Activated CD8-positive, alpha-beta memory T cell treated with anti-CD3 and anti-CD28 coated beads for 1 hour (primary cell): ENCODE data around the gene ABCF1.

ENCODE experiments used
- DNase-seq, 2 donors: peaks; one replicate each; pipeline ENCODE4 v3.0.0-alpha.2; 2020; ENCODE audit warnings: low read depth in 1 of 2; ENCODE audit errors: extremely low read depth in 1 of 2

The ABCF1 gene

DNA sequence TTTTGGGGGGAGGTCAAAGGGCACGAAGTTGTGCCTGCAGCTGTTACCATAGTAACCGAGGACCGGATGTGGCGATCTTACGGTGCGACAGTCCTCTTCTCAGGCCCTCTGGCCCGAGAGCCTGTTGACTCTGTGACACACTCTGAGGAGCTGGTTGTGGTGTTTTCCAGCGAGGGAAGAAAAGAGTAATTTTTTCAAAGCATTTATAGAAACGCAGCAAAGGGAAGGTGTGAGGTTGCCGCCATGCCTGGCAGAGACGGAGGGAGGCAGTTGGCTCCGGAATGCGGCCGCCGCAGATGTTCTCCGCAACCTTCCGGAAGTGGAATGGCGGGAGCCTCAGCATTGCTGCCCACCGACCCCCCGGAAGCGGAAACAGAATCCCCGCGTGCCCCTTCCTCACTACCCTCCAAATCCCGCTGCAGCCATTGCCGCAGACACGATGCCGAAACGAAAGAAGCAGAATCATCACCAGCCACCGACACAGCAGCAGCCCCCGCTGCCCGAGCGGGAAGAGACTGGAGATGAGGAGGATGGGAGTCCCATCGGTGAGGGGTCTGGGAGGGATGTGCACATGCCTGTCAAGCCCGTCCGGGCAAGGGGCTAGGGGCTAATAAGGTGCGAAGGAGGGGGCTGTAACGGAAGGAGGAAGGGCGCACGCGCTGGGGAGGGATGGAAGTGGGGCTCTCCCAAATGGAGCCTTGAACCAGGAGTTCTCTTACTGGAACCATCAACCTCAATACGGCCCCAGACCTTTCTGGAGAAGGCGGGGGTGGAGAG, 14.1 kb upstream of the ABCF1 start, which contains the start of gene PRR3:
Gene PRR3, plus strand, starts transcription at position 390 of the 777 bp plus-strand sequence. Its CDS starts 50 bp downstream, at position 440.
- DNase-seq: peak; percentile 61 to 67

DNA sequence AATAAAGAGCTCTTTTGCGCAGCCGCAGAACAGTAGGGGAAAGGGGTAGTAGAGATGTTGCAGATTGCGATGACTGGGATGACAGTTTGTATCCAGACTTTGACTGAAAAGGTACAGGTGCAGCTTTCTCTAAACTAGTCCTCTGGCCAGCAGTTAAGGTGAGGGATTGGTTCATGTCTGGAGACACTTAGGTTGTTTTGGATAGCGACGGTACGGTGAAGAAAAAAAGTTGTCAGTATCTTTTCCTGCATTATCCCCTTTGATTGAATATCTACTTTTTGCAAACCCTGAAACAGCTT, 13.6 kb upstream of the ABCF1 start:
- no peak for DNase-seq

DNA sequence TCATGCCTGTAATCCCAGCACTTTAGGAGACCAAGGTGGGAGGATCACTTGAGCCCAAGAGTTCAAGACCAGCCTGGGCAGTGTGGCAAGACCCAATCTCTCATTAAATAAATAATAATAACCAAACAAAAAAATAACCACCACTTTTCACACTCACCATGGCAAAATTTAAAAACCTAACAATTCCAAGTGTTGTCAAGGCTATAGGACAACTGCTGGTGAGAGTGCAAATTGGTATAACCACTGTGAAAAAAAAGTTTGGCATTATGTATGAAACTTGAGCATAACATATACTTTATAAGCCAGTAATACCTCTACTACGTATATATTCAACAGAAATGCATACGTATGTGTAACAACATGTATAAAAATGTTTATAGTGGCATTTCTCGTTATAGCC, 10.3 kb upstream of the ABCF1 start:
- DNase-seq: no peak

- no peak for DNase-seq
Measured at GRCh38 chr6:30562470-30563425, 8.5 kb upstream of the ABCF1 start.

GRCh38 chr6:30564114-30564513, 7.1 kb upstream of the ABCF1 start:
- DNase-seq: no peak

DNA sequence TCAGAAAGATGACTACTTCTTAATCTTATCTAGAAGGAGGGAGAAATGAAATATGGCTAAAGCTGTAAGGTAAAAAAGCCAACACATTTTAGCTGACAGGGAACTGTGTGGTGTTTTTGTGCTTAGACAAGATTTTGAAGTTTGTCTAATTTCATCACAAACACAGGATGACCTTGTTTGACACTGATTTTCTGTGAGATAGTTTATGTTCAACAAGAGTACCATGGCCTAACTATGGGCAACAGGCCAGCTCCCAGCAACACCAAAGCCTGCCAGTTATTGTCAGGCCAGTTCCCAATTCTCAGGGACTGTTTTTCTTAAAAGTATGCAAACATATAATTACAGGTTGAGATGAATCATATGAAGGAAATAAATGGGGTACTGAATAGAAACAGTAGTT, 5.5 kb upstream of the ABCF1 start:
- DNase-seq: no peak

DNA sequence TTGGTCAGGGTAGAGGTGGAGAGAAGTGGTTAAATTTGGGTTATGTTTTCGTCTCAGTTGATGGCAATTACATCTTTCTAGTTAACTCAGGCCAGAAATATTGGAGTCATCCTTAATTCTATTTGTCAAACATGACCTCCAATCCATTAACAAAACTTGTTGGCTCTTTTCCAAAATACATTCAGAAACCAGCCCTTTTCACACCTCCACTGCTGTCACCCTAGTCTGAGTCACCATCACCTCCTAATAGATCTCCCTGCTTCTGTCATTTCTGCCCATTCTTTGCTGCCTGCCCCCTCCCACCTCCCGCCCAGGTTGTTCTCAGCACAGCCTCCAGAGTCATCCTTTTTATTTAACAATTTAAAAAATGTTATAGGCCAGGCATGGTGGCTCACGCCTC, 3.0 kb upstream of the ABCF1 start:
- no peak for DNase-seq

- no peak for DNase-seq
Measured at GRCh38 chr6:30570263-30570662, 979 bp upstream of the ABCF1 start.

DNA sequence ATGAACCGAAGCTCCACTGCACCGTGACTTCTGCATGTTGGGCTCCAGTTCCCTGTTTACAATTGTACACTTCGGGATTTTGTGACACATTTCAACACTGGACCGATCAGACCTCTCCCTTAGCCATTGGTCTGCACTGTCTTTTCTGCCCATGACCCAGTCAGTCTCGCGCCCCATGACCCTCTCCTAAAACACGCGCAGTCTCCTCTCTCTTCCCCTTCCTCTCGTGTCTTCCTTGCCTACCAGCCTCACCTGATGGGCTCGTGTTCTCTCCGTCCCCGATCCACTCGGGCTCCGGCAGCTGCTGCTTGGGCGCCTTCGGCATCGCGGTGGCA, 535 bp upstream of the ABCF1 start:
- DNase-seq: no peak

DNA sequence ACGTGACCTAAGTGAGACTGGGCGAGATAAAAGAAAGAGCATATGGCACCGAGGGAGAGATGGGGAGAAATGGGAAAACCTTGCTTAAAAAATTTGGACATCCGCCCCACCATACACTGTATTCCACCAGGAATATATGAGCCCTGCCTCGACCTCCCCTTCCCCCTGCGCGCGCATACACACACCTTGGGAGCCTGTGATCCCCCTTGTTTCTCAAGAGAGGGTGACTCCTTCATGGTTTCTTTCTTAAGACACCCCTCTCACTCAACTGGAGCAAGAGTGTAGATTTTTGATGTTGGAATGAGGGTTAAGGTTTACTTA, 480 bp downstream of the ABCF1 start:
- no peak for DNase-seq

GRCh38 chr6:30572148-30572547, 906 bp downstream of the ABCF1 start:
- no peak for DNase-seq

GRCh38 chr6:30573113-30573512, 1.9 kb downstream of the ABCF1 start:
- no peak for DNase-seq

DNA sequence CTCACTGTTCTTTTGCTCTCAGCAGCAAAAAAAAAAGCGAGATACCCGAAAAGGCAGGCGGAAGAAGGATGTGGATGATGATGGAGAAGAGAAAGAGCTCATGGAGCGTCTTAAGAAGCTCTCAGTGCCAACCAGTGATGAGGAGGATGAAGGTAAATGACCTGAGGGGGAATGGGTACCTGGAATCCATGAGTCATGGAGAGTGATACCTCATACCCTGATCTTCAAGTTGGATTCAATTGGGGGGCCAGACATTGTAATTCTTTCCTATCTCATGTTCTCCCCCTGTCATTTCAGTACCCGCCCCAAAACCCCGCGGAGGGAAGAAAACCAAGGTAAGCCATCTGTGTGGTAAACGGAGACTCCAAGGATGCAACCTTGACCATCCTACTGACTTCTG, 6.8 kb downstream of the ABCF1 start:
- DNase-seq: no peak

DNA sequence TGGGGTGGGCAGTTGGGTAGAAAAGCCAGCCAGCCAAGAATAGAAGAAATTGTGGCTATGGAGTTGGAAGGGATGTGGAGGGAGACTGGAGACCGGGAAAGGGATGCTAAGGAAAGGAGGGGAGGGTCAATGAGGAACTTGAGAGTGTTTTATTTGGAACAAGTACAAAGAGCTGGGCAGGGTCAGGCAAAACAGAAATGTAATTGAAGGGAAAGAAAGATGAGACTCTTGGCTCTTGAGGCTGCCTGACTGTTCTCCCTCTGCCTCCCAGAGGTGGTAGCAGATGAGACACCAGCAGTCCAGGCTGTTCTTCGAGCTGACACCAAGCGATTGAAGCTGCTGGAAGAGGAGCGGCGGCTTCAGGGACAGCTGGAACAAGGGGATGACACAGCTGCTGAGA, 12.7 kb downstream of the ABCF1 start:
- no peak for DNase-seq

- DNase-seq: no peak
Measured at GRCh38 chr6:30589754-30590358, 18.6 kb downstream of the ABCF1 start.

- no peak for DNase-seq
Measured at GRCh38 chr6:30590509-30590908, 19.3 kb downstream of the ABCF1 start.

GRCh38 chr6:30591008-30591407, 19.8 kb downstream of the ABCF1 start:
- DNase-seq: no peak

GRCh38 chr6:30592287-30592686, 21.0 kb downstream of the ABCF1 start:
- no peak for DNase-seq

GRCh38 chr6:30597315-30598144, 26.3 kb downstream of the ABCF1 start:
- DNase-seq: peak; percentile 42 to 68

DNA sequence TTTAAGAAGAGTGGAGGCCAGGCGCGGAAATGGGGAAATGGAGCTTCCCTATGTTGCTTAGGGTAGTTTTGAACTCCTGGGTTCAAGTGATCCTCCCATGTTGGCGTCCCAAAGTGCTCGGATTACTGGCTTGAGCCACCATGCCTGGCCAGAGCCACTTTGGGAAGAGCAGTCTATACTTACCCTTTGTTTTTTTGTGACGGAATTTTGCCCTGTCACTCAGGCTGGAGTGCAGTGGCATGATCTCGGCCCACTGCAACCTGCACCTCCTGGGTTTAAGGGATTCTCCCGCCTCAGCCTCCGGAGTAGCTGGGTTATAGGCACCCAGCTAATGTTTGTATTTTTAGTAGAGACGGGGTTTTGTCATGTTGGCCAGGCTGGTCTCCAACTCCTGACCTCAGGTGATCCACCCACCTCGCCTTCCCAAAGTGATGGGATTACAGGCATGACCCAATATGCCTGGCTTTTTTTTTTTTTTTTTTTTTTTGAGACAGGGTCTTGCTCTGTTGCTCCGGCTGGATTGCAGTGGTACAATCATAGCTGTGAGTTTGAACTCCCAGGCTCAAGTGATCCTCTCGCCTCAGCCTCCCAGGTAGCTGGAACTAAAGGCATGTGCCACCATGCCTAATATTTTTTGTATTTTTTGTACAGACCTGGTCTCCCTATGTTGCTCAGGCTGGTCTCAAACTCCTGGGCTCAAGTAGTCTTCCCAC, 27.8 kb downstream of the ABCF1 start:
- no peak for DNase-seq
